ENCODE results near the gene NR5A1.

The NR5A1 gene

DNA sequence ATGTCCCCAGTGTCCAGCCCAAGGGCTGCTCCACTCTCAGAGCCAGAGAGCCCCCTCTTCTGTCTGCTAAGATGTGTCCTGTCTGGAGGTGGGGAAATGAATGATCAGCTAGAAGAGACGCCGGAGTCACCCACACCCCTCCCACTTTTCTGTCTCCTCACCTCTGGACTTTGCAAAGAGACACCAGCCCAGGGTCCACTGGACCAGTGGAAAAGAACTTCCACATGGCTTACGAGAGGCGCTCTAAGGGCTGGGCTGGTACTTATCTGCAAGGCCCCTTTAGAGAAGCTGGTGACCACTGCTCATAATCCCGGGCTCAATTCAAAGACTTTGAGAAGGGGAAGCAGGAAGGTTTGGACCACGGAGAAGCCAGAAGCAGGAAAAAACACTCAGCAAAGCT, 9.2 kb downstream of the NR5A1 start:
- no peak for DNase-seq

DNA sequence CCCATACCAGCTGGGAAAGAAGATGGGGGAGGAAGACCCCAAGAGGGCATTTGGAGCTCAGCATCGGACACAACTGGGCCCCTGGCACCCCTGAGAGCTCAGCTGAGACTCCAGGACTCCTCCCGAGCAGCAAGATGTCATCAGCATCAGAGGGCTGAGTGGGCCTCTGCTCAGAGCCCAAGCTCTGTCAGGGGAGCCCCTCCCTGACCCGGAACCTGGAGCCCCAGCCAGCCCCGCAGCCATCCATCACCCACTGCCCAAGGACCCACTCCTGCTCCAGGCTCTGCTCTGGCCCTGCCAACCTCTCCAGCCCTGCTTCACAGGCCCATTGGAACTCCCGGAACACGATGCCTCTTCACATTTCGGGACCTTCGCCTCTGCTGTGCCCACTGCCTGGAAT, 9.8 kb downstream of the NR5A1 start:
- DNase-seq: no peak

DNA sequence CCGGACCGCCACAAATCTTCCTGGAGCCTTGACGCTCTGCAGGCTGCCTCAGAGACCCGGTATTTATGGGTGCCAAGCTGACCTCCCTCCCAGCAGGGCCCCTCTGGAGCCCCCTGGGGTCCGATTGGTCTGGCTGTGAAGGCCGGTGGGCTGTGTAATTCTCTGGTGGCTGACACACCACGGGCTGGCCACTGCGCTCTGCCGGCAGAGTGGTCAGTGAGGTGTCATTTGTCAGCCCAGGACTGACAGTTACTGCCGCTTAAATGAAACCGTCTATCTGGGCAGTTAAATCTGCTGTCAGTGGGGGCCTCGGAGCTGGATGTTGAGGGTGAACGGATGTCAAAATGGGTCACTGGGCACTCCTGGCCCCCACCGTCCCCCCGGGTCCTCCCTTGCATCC, 10.7 kb downstream of the NR5A1 start:
- DNase-seq: no peak

- no peak for DNase-seq
Measured at GRCh38 chr9:124496075-124496449, 11.1 kb downstream of the NR5A1 start.

- no peak for DNase-seq
Measured at GRCh38 chr9:124495126-124496074, 11.8 kb downstream of the NR5A1 start.

- no peak for DNase-seq
Measured at GRCh38 chr9:124493794-124494479, 13.3 kb downstream of the NR5A1 start.

GRCh38 chr9:124493218-124493617, 14.0 kb downstream of the NR5A1 start:
- no peak for DNase-seq

DNA sequence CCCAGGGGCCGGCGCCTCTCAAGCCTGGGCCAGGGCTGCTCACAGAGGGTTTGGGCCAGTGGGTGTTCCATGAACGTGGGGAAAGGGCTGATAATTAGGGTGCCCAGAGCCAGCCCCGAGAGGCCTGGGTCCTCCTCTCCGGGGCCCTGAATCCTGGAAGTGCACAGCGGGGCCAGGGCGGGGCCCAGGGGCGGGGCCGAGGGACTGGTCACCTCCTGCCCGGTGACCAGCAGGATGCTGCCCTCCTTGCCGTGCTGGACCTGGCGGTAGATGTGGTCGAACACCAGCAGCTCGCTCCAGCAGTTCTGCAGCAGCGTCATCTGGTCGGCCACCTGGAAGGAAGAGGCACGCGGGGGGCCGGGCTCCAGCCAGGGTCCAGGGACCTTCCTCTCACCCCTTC, 14.4 kb downstream of the NR5A1 start:
- DNase-seq: no peak

DNA sequence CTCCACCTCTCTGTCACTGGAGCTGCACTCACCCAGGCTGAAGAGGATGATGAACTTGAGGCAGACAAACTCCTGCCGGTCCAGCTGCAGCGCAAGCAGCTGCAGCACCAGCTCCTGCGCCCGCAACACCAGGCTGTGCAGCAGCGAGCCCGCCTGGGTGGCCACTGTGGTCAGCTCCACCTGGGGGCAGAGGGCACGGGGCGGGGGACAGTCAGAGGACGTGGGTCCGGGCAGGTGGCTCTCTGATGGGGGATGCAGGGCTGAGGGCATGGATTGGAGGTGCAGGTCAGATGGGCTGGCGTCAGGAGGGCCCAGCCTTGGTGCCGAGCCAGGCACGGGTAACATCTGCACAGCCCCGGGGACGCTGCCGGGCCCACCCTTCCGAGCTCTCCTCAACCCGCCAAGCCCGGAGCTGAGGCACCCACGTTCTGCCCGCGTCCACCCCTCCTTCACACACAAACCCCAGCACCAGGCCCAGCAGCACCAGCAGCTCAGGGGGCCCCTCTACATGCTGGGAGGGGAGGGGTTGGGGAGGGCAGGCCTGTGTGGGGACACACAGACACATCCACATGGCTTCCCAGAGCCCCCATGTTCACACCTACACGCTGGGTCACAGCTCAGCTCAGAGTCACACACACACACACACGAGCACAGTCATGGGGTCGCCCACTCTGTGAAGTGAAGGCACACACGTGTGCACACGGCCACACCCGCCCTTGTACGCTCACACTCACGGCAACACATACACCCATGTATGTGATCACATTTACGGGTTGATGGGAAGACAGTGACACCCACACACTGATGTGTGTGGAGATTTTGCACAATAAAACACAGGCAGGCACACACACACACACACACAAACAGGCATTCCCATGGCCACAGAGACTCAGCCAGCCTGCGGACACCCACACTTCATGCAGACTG, 15.9 kb downstream of the NR5A1 start:
- DNase-seq: no peak

GRCh38 chr9:124490004-124490403, 17.2 kb downstream of the NR5A1 start:
- no peak for DNase-seq

GRCh38 chr9:124489222-124489621, 18.0 kb downstream of the NR5A1 start:
- no peak for DNase-seq

DNA sequence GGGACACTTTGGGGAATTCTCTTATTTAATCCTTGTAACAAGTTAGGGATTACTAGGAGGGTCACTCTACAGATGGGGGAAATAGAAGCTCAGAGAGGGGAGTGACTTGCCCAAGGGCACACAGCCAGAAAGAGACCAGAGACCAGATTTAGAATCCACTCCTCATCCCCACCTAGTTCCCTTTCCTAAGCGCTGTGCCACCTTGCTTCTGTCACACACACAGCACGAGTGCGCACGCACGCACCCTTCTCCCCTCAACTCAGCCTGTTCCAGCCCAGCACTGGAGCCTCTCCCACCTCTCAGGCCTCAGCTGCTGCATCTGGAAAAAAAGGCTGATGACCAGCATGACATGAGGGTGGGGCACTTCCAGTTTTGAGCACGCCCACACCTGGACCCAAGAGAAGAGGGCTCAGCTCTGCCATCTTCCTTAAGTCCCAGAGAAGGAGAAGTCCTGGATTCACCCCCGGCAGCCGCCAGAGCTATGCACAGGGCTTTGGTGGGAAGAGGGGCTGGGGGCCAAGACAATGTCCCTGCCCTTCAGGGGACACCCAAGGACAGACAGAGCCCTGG, 18.5 kb downstream of the NR5A1 start:
- no peak for DNase-seq

DNA sequence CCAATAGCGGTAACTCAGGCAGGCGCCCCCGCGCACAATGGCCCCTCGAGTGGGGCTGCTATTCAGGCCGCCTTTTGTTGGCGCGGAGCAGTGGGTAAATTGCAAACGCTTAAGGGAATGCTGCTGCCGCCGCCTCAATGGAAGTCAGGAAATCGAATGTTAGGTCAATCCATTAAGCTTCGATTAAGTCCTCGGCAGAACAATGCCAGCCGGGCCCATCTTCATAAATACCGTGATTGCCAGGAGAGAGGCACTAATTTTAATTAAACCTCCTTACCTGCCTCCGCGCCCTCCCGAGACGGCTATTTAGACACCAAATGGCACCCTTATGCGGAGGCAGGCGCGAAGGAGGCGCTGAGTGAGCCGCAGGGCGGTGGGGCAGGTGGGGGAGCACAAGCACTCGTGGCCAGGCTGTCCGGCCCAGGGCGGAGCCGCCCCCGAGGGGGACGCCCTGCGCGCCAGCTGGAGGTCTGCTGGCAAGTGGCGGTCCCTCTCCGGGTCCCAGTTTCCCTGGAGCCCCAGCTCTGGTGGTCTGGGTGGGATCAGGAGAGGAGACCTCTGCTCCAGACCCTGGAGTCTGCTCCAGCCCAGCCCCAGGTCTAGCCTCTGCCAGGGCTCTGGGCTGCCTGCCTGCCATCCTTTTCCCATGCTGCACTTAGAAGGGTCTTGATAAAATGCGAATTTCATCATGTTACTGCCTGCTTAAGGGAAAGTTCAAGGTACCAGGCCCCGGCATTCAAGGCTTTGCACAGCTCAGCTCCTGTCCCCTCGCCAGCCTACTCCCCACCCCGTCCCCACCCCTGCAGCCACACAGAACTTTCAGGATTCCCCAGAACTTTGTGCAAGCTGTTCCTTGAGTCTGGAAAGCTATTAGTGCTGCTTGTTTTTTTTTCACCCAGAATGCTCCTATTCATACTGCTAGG, 19.7 kb downstream of the NR5A1 start:
- DNase-seq: no peak

GRCh38 chr9:124486778-124487259, 20.4 kb downstream of the NR5A1 start:
- DNase-seq: no peak

GRCh38 chr9:124485936-124486335, 21.3 kb downstream of the NR5A1 start:
- no peak for DNase-seq

DNA sequence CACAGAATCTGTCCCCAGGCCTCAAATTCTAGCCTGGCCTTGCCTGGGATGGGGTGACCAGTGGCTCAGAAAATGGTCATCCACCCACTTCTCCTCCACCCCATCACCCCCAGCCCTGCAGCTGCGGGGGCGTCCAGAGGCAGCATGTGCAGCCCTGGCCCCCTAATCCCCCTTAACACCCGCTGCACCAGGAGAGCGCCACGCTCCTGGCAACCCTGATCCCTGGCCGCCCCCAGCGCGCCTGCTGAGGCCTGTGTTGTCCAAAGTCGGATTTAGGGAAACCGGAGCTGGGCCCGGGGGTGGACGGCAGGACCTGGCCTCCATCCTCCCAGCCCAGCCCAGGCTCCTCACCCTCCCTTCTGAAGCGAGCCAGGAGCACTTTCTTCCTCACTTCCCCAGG, 22.0 kb downstream of the NR5A1 start:
- no peak for DNase-seq

GRCh38 chr9:124483481-124483880, 23.7 kb downstream of the NR5A1 start:
- no peak for DNase-seq

GRCh38 chr9:124482431-124483031, 24.7 kb downstream of the NR5A1 start:
- DNase-seq: no peak

- no peak for DNase-seq
Measured at GRCh38 chr9:124481115-124481514, 26.1 kb downstream of the NR5A1 start.

DNA sequence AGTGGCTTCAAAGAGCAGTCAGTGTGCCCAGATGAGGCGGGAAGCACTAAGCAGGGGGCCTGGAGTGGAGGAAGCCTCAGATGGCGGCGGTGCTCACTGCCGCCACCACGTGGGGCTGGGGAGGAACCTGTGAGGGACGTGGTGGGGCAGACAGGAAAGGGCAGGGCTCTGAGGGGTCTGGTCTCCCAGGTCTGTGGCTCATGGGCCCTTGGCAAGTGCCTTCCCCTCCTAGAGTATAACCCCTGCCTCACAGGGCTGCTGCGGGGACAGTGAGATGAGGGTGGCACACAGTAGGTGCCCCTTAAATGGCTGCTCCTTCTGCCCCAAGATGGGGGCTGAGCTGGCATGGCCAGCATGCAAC, 26.6 kb downstream of the NR5A1 start:
- DNase-seq: no peak

All from effector CD4-positive, alpha-beta T cell (primary cell).